LHCN-M2 (cell line): ENCODE results near the gene AS3MT. TPM values are rescaled to one million over a fixed set of nuclear protein-coding genes. Genes with fewer than 3 reads are reported as not detected.
A peak's percentile ranks its signal among the peaks of the same experiment; 100 is the strongest.
"Not testable (repeated sequence)": the region's sequence is repeated elsewhere in the genome, so short reads cannot be mapped to it uniquely, and the experiment has no call there.

ENCODE experiments used
- DNase-seq: peaks from one replicate; pipeline ENCODE4 v3.0.0-alpha.2; 2012; ENCODE audit warnings: low read depth
- total RNA-seq: library from RNA; depleted of rRNA; stranded (reverse); fragments of >200 nt; gene quantifications from 2 replicates; pipeline ENCODE4 v1.2.3, GENCODE V29; 2014

AS3MT gene
- total RNA-seq, 1 experiment from 2014 or later: 9.3 TPM

DNA sequence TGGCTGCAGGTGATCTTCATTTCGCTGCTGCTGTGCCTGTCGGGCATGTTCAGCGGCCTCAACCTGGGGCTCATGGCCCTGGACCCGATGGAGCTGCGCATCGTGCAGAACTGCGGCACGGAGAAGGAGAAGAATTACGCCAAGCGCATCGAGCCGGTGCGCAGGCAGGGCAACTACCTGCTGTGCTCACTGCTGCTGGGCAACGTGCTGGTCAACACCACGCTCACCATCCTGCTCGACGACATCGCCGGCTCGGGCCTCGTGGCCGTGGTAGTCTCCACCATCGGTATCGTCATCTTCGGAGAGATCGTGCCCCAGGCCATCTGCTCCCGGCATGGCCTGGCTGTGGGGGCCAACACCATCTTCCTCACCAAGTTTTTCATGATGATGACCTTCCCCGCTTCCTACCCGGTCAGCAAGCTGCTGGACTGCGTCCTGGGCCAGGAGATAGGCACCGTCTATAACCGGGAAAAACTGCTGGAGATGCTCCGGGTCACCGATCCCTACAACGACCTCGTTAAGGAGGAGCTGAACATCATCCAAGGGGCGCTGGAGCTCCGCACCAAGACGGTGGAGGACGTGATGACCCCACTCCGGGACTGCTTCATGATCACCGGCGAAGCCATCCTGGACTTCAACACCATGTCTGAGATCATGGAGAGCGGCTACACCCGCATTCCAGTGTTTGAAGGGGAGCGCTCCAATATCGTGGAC, 50.1 kb downstream of the AS3MT start:
- DNase-seq: no peak

DNA sequence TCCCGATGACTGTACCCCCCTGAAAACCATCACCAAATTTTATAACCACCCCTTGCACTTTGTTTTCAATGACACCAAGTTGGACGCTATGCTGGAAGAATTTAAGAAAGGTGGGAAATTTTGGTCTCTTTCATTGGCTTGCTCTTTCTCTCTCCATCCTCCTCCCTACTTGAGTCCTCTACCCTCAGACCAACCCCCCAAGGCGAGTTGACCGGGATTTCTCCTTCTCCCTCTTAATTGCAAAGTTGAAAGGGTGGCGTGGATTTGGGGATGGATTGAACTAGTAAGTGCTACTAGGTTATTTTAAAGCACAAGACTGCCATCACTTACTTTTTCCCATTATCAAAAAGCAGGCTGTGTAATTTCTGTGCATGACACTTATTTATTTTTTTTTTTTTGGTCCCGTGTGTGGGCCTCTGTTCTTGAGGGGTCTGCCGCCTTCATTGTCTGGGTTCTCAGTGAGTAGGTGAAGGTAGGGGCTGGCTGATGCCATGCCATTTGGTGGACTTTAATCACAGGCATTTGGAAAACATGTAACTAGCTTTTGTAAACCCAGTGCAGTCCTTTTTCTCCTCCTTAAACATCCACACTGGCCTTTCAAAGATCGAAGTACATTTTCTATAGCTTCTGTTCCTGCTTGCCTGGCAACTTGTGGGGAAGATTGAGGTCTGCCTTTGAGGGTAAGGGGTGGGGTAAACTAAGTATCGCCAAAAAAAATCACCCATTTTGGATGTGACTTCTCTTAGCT, 50.9 kb downstream of the AS3MT start:
- no peak for DNase-seq

DNA sequence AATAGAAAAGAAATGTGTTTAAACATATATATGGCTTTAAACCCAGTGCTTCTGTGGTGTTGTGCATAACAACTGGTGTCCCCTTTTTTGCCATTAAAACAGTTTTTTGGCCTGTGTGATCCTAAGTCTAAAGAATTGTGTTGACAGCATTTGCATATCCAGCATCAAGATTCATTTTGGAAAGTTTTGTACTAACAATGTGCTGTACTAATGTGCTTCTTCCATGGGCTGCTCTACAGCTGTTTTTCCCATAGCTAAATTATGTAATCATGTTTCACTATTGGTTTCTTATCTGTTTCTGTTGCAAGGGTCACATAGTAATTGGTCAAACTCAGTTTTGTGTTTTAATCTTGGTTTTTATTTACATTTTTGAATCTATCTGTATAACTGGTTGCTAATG, 54.3 kb downstream of the AS3MT start:
- DNase-seq: no peak

DNA sequence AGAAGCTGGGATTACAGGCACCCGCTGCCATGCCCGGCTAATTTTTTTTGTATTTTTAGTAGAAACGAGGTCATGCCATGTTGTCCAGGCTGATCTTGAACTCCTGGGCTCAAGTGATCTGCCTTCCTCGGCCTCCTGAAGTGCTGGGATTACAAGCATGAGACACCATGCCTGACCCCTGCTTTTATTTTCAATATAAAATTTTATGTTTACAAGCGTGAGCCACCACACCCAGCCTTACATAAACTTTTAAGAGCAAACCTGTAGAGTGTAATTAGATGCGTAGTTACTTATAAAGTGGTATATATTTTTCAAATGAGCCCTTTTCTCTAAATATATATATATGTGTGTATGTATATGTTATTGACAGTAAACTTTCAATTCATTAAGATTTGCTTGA, 57.6 kb downstream of the AS3MT start:
- no peak for DNase-seq

DNA sequence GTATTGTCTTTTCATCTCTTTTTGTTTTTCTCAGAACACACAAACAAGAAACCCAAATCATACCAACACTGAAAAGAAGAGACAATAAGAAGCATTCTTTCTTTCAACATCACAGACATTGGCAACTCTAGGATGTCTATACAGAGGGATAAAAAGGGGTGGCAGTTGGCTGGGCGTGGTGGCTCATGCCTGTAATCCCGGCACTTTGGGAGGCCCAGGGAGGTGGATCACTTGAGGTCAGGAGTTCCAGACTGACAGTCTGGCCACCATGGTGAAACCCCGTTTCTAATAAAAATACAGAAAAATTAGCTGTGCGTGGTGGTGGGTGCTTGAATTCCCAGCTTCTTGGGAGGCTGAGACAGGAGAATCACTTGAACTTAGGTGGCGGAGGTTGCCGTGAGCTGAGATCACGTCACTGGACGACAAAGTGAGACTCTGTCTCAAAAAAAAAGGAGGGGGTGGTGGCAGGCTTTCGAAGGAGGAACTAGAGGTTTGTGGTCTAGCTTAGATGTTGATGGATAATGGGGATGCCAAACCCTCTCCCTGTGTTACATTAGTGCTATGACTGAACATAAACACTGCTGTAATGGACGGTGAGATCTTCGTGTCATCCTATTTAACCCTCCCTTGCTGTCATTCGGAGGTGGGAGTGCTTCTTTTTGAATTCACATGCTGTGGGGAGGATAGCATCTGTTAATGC, 58.2 kb downstream of the AS3MT start:
- no peak for DNase-seq

DNA sequence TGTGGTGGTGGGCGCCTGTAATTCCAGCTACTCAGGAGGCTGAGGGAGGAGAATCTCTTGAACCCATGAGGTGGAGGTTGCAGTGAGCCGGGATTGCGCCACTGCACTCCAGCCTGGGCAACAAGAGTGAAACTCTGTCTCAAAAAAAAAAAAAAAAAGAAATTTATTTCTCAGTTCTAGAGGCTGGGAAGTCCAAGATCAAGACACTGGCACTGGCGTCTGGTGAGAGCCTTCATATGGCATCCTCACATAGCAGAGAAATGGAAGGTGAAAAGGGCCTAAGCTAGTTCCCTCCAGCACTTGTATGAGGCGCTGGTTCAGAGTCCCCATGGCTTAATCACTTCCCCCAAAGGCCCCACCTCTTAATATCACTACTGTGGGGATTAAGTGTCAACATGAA, 59.2 kb downstream of the AS3MT start:
- not testable (repeated sequence) for DNase-seq

DNA sequence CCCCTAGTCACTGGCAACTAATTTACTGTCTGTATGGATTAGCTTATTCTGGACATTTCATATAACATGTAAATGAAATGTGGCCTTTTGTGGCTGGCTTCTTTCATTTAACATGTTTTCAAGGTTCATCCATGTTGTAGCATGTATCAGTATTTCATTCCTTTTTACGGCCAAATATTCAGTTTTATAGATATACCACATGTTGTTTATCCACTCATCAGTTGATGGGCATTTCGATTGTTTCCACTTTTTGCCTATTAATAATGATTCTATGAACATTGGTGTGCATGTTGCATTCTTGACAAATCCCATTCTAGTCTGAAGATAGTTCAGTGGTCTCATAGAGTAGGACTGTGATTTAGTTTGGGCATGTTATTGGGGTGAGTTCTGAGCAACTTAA, 61.5 kb downstream of the AS3MT start:
- no peak for DNase-seq

DNA sequence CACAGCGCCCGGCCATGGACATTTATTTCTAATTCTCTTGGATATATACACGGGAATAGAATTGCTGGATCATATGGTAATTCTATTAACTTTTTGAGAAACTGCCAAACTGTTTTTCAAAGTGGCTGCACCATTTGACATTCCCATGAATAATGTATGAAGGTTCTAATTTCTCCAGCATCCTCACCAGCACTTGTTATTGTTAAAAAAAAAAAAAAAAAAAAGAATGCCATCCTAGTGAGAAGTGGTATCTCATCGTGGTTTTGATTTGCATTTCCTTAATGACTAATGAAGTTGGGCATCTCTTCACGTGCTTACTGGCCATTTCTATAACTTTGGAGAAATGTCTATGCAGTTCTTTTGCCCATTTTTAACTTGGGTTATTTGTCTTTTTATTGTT, 62.4 kb downstream of the AS3MT start:
- DNase-seq: no peak

DNA sequence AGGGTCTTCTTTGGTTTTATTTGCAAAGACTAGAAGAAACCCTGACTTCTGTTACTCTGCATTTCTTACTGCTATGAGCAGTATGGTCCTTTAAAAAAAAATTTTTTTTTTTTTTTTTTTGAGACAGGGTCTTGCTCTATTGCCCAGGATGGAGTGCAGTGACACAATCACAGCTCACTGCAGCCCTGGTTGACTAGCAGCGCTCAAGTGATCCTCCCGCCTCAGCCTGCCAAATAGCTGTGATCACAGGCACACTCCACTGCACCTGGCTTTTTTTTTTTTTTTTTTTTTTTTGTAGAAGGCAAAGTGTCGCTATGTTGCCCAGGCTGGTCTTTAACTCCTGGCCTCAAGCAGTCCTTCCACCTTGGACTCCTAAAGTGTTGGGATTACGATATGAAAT, 66.2 kb downstream of the AS3MT start:
- DNase-seq: no peak

DNA sequence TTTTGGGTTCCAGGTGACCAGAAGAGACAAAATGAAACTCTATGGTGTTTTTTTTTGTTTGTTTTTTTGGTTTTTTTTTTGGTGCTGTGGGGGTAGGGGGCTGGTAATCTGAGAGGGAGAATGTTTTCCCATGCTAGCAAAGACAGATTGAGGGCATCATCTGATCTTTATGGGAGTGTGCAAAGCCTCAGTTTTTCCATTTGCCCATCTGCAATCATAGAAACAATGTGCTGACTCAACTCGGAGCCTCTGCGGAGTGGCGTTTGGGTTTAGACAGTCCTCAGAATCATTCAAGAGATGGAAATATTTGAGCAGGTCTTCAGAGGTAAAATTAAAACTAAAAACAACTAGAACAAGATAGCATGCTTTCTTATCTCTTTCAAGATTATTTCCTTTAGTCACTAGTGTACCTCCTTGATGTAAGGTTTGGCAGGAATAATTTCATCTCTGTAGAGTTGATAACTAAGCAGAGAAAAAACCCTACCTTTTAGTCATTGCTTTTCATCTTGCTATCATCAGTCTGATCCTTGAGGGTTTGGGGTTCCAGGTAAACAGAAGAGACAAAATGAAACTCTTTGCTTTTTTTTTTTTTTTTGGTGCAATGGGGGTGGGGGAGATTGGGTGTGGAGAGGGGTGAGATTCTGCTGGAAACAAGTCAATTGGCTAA, 66.8 kb downstream of the AS3MT start:
- no peak for DNase-seq

DNA sequence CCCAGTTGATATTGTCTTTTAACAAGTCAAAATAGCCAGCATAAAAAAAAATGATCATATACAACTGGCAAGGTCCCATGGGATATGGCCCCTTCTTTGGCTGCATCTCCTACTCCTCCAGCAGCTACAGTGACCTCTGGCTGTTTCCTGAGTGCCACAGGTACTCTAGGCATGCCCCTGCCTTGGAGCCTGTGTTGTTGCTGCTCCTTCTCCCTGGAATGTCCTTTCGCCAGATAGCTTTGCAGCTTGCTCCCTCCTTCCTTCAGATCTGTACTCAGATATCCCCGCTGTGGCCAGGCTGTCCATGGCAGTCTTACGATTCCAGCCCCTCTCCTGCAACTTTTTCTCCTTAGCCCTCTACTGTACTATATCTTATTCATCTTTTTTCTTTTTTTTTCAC, 72.1 kb downstream of the AS3MT start:
- no peak for DNase-seq

DNA sequence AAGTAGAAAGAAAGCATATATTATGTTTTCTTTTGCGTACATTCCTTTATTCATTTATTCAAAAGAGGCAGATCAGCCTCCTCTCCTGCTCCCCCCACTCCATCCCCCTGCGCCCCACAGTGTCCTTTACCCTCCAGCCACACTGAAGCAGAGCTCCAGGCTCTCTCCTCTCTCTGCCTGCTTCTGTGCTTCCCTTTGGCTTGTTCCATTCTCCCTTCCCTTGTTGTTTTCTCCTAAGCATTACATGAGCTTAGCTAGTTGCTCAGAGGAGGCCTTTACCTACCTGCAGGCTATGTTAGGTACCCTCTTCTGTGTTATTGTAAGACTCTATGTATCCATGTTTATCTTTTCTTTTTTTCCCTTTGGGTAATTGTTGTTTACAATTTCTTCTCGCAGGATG, 76.2 kb downstream of the AS3MT start:
- DNase-seq: no peak

DNA sequence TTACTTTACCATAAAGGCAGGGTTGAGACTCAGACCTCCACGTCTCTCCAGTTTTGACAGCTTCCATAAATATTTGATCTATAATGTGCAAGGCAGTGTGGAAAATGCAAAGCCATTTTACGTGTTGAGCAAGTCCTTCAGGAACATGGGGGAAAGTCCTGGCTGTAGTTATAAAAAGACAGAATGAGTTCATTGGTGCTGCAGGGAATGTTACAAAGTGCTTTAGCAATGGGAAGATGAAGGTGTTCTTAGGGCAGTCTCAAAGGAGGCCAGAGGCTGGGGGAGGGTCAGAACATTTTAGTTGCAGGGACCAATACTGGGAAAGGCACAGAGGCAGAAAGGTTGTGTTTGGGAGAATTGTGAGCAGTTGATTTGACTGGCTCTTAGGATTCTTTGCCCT, 76.7 kb downstream of the AS3MT start:
- DNase-seq: no peak

DNA sequence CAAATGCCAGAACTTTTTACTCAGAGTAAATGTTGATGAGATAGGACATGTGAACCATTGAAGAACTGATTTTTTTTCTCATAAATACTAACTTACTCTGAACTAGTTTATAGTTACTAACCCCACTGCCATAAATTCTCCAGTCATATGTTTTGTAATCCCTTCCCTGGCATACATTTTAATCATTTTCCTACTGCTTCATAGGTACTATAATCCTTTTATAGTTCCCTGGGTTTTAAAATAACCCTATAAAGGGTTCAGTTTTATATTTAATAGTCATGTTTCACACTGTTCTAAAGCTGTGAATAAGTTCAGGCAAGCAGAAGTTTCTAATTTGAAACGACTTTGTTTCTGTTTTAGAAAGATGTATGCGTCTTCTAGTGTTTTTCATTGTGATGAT, 77.7 kb downstream of the AS3MT start:
- DNase-seq: no peak

DNA sequence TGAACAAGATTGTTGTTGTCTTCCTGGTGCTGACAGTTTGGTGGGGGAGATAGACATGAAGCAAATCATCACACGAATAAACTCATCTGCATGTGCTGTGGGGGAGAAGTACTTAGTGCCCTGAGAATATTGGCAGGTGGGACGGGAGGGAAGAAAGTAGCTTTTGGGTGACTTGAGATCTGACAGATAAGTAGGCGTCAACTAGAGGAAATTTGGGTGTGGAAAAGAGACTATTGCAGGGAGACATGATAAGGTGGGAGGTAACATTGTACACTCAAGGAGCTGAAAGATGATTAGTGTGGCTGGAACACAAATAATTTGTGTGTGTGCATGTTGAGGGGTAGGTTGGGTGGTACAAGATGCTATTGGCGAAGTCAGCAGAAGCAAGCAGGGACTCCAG, 78.9 kb downstream of the AS3MT start:
- no peak for DNase-seq

DNA sequence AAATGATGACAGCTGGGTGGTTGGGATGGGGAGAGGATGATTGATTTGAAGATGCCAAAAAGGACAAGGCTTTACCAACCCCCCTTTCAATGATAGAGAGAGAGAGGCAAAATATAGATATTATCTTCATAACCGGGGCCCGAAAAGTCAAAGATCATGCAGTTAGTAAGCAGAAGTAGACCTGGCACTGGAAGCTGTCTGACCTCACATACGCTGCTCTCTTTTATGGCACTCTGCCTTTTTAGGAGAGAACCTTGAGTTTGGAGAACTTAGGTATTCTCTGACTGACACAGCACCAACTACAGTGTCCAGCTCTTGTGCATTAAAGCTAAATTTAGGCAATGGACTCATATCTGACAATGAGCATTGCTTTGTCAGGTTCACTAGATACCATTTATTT, 79.5 kb downstream of the AS3MT start:
- no peak for DNase-seq

DNA sequence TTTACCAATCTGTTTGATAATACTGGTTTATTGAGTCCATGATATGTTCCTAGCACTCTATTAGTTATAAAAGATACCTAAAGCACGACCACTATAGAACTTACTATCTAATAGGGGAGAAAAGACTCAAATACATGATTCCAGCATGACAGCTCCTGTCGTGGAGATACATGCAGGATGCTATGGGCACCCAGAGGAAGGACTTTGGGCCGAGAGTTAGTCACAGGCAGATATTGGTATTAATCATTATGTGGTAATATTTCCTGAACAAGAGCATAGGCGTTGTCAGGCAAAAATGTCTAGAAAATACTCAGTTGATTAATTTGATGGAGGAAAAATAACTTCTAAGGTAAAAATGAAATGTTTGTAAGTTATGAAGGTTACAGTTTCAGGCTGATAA, 80.6 kb downstream of the AS3MT start:
- DNase-seq: no peak

DNA sequence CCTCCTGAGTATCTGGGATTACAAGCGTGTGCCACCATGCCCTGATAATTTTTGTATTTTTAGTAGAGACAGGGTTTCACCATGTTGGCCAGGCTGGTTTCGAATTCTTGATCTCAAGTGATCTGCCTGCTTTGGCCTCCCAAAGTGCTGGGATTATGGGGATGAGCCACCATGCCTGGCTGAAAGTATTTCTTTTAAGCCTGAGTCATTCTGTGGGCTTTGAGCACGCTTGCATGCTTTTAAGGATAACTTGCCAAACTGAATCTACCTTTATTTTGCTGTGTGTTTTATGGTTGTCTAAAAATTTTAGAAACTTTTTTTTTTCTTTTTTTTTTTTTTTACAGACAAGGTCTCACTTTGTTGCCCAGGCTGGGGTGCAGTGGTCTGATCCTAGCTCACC, 82.0 kb downstream of the AS3MT start:
- peak; percentile 3 for DNase-seq
